Measurements from ENCODE around the gene CASKIN2.

DNA sequence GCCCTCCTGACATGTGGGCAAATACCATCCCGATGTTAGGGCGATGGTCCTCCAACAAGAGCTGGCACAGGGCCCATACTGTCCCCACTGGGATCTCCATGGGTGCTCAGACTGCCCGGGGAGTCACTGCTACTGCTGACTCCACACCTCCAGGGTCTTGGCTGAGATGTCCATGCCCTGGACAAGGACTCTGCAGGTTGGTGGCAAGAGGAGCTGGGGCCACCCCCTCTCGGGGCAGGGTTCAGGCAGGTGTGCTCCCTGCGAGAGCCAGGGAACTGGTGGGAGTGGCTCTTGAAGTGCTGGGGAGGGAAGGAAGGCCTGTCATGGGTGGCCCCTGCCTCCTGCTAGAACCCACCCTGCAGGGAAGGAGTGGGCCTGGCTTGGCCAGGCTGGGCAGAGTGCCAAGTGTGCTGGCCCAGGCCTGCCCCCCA, 6.4 kb downstream of the CASKIN2 start:
- TF ChIP-seq POLR2A (IDR thresholded peaks at IDR 0.05; ENCODE audit: low read depth, low read length) (no peak), CEBPB (IDR thresholded peaks at IDR 0.05; ENCODE audit: low read depth, low read length) (no peak), MAFK (IDR thresholded peaks at IDR 0.05; ENCODE audit: low read depth, low read length) (no peak), RAD21 (IDR thresholded peaks at IDR 0.05; ENCODE audit: low read length) (no peak)
- TF ChIP-seq, protein P1, sequence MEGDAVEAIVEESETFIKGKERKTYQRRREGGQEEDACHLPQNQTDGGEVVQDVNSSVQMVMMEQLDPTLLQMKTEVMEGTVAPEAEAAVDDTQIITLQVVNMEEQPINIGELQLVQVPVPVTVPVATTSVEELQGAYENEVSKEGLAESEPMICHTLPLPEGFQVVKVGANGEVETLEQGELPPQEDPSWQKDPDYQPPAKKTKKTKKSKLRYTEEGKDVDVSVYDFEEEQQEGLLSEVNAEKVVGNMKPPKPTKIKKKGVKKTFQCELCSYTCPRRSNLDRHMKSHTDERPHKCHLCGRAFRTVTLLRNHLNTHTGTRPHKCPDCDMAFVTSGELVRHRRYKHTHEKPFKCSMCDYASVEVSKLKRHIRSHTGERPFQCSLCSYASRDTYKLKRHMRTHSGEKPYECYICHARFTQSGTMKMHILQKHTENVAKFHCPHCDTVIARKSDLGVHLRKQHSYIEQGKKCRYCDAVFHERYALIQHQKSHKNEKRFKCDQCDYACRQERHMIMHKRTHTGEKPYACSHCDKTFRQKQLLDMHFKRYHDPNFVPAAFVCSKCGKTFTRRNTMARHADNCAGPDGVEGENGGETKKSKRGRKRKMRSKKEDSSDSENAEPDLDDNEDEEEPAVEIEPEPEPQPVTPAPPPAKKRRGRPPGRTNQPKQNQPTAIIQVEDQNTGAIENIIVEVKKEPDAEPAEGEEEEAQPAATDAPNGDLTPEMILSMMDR (conservative IDR thresholded peaks at IDR 0.05; ENCODE audit: low read depth, low read length), result no peak

Measured in IMR-90 (cell line).